Non-pigmented ciliary epithelial cell (primary cell): Measurements from ENCODE around the gene C11orf16.
A peak's percentile ranks its signal among the peaks of the same experiment; 100 is the strongest.
"Not testable (repeated sequence)": the region's sequence is repeated elsewhere in the genome, so short reads cannot be mapped to it uniquely, and the experiment has no call there.

Source experiments
- DNase-seq: peaks from one replicate; pipeline ENCODE4 v3.0.0-alpha.2; 2010; ENCODE audit warnings: low read depth

C11orf16 gene, protein sequence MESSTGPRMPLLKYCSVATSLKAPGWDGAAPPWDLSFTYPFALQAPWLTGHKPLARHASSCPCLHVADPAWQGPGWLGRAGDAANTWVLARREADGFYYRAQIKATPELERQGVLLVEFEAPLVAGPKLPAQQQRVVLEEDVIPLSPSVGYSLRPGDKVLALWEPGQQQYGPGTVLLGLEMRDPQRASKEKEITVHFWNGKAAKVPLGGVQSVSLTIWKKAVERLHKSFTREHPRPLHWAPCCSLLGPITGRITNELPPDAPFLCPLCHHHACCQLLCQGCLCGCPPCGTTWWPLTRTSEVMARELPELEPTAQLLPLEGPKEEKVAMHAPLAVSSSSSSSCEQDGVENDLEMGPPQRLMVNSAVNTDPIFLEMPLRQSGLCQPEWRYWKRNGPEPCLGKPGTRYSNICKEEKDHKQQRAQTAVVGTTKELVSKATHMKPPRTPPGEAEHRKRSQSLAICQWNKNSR

GRCh38 chr11:8932564-8933180 is at the start of gene C11orf16:
C11orf16 (minus strand) TSS chr11:8932947; CDS start chr11:8932308, 639 bp downstream.
- DNase-seq = no peak

GRCh38 chr11:8980485-8980884 is 47.7 kb upstream of the C11orf16 start:
- no peak for DNase-seq

GRCh38 chr11:8979365-8979764 is 46.6 kb upstream of the C11orf16 start:
- DNase-seq = not testable (repeated sequence)

DNA sequence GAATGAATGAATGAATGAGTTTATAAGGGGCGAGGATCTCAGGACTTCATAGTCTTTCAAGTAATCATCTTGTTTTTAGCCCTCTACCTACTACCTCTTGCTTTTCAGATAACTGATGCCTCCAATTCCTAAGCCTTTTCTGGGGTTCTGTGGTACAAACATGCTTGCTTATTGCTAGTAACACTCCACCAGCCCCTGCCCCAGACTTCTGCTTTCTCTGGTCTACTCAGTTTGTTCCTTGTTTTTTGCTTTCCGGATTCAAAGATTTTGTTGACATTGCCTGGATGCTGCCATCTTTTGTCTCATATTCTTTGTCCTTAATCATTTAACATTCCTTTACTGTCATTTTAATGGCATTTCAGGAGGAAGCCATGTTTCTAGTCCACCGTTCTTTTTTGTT is 40.4 kb upstream of the C11orf16 start:
- no peak for DNase-seq

- no peak for DNase-seq
Measured at GRCh38 chr11:8971924-8972316, 39.2 kb upstream of the C11orf16 start.

GRCh38 chr11:8971196-8971923 is 38.6 kb upstream of the C11orf16 start:
- DNase-seq = no peak

- DNase-seq = no peak
Measured at GRCh38 chr11:8967184-8967583, 34.4 kb upstream of the C11orf16 start.

DNA sequence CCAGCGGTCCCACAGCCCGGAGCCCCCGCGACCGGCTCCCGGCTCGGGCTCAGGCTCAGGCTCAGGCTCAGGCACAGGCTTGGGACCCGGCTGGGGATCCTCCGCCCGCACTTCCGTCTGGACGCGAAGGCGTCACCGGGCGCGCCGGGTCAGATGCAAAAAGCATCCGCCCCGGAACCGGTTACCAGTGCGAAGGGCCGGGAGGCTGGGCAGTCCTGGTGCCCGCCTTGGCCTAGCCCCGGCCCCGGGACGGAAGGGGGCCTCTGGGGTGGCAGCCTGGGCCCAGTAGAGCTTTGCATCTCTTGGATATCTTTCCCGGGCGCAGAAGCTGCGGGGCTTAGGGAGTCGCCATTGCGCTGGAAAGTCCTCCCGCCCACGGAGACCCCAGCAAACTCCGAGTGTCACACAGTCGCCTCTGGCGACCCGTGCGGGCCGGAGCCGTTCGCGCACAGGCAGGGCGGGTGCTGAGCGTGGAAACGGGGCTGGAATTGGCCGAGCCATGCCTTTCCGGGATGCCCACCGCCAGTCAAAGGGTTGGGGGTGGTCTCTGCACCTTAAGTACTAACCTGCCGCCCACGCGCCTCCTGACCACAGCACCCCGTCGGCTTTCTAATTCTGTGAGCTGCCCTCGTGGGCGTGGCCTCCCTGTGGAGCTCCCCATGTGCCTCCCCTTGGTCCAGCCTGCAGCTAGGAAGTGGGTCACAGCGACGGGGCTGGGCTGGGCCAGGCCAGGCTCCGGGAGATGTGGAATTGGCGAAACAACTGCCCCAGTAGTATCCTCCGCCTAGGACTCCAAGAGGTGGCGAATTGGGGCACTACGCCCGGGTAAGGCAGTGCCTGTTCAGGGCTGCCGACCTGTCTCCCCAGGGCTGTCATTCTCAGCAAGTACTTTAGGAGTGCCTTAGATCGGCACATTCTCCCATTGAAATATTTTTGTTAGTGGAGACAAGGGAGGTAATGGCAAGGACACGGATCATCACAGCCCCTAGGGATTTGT is 31.9 kb upstream of the C11orf16 start, which contains the start of gene TMEM9B:
TMEM9B (minus strand) TSS at position 119 of the 997 bp plus-strand sequence. CDS start 129 bp downstream, outside the sequence.
- peak; percentile 30 for DNase-seq

DNA sequence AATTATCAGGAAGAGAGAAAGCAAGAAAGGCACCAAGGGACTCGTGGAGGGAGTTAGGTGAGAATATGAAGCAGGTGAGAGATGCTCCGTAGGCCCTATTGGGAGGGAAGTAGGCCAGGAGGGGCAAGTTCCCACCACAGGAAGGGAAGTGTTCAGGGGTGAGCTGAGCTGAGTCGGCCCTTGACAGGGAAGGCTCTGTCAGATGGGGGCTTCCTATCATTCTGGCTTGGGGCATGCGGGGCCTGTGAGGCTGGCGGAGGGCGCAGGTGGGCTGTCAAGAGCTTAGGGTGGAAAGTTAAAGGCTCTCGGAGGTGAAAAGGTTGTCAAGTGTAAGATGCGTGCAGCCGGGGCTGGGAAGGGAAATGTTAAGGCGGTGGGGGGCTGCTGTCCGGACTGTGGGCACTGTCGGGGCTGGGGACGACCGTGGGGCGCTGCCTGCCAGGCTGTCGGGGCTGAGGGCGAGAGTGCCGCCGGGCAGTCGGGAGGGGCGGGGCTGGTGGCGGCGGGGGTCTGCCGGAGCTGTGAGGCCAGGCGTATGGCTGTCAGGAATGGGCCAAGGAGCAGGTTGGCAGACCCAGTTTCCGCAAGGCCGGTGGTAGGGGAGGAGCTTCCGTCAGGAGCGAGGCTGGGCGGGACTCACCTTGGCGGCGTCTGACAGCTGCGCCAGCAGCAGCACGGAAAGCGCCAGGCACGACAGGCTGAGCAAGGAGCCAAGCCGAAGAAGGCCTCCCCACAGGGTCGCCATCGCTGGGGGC is 31.0 kb upstream of the C11orf16 start:
- no peak for DNase-seq

GRCh38 chr11:8962841-8963240 is 30.1 kb upstream of the C11orf16 start:
- DNase-seq = no peak

GRCh38 chr11:8961401-8961800 is 28.7 kb upstream of the C11orf16 start:
- DNase-seq = no peak

- DNase-seq = peak; percentile 62
Measured at GRCh38 chr11:8959546-8960166, 26.9 kb upstream of the C11orf16 start.

GRCh38 chr11:8956860-8957259 is 24.1 kb upstream of the C11orf16 start:
- no peak for DNase-seq

GRCh38 chr11:8948886-8949285 is 16.1 kb upstream of the C11orf16 start:
- DNase-seq = no peak

DNA sequence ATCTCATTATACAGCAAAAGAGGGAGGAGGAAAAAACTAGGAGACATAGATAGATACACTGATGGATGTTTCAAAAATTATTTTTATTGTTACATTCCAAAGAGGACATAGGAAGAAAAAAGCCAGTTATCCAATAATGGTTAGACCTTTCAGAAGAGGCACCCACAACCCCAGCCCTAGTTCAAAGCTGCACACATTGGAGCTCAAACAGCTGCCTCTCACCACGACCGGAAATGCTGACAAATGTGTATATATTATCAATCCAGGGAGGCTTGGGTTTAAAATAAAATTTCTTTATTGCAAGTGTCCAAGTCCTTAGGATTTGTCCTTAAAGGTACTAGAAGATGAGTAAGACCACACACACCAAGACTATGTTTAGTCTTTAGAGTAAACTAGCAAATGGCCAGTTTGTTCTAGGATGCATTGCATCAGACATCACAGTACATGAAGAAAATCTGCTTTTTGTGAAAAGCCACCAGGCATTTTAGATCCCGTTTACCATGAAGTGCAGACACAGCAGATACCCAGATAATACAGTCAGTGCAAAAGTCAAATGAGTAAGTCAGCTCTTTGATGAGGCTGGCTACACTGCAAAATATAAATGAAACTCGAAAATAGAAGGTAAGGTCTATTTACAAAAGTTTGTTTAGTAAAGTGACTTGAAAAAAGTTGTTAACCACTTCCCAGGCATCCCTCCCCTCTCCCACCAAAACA is 14.6 kb upstream of the C11orf16 start:
- DNase-seq = no peak

DNA sequence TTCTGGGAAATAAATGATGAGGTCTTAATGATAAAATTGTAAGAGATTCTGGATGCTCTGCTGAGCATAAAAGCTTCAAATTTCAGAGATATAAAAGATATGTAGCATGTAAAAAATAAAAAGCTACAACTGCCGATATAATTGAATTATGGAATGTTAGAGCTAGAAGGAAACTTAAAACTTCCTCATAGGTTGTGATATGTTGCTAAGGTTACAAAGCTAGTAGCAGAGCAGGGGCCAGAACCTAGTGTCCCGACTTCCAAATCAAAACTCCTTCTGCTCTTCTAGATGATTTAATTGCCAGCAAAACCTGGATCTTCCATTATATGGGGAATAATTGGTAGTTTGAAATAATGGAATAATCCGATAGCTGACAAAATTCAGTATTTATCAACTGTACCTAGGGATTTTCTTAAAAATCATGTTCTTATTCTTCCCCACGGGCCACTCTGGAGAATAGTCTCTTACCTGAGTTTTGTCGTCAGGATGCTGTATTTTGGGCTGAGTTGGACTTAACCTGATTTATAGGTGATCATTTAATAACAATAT is 9.8 kb upstream of the C11orf16 start, which contains the start of gene ASCL3:
ASCL3 (minus strand) TSS at position 499 of the 549 bp plus-strand sequence. CDS start 4,855 bp downstream, outside the sequence.
- no peak for DNase-seq

GRCh38 chr11:8941341-8942103 is 8.8 kb upstream of the C11orf16 start:
- DNase-seq = no peak

DNA sequence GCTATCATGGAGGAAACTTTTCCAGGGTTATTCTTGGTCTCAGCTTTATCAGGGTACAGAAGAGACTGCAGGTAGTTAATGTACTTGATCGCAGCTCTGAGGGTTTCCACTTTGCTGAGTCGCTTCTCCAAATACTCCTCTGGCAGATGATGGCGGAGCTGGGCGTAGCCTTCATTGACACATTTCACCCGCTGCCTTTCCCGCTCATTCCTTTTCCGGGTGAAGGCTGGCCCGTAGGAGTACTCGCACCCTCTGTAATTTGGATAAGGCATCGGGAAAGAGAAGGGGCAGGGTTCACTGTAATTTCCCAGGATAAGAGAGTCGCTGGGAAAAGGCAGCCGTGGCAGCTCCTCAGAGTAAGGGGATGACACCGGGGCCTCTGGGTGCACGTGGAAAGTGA is 4.9 kb upstream of the C11orf16 start:
- DNase-seq = no peak
